ENCODE data around the gene ZNF282. TPM values are rescaled to one million over a fixed set of nuclear protein-coding genes. Genes with fewer than 3 reads are reported as not detected.

ZNF282 gene
- polyA plus RNA-seq, 1 experiment: 8.2 TPM

DNA sequence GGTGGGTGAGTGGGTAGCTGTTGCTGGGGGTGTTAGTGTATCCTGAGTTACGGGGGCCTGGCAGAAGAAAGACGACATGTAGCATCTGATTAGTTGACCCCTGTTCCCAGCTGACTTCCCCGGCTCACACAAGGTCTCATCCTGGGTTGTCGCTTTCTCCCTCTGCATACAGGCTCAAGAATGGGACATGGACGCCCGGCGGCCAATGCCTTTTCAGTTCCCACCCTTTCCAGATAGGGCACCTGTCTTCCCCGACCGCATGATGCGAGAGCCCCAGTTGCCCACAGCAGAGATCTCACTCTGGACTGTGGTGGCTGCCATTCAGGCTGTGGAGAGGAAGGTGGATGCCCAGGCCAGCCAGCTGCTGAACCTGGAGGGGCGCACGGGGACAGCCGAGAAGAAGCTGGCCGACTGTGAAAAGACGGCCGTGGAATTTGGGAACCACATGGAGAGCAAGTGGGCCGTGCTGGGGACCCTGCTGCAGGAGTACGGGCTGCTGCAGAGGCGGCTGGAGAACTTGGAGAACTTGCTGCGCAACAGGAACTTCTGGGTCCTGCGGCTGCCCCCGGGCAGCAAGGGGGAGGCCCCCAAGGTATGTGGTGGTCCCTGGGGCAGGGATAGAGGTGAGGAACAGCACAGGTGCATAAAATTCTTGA, 2.9 kb downstream of the ZNF282 start:
- no peak for DNase-seq (ENCODE audit: low read depth, low spot score)
- ChIA-PET CTCF (no interaction called here), POLR2A (no interaction called here)
- H3K9me3 ChIP-seq (ENCODE audit: control insufficient read depth, insufficient read depth, low read length): no peaks in the 10 kb centered on the region
- no peak overlapping the region for H3K27ac ChIP-seq (ENCODE audit: low read depth, low read length)
- H3K27me3 ChIP-seq (ENCODE audit: control insufficient read depth, insufficient read depth, low read length): no peaks in the 10 kb centered on the region
- H3K4me3 ChIP-seq (ENCODE audit: low read depth, low read length): no peak overlapping the region
- no peak for TF ChIP-seq CTCF (IDR thresholded peaks at IDR 0.05; ENCODE audit: low read depth, low read length)

GRCh38 chr7:149199234-149199995, 4.1 kb downstream of the ZNF282 start:
- no peak overlapping the region for H3K4me3 ChIP-seq (ENCODE audit: low read depth, low read length)
- no peaks in the 10 kb centered on the region for H3K9me3 ChIP-seq (ENCODE audit: control insufficient read depth, insufficient read depth, low read length)
- no peak for TF ChIP-seq CTCF (IDR thresholded peaks at IDR 0.05; ENCODE audit: low read depth, low read length)
- ChIA-PET CTCF (no interaction called here), POLR2A (no interaction called here)
- no peaks in the 10 kb centered on the region for H3K27me3 ChIP-seq (ENCODE audit: control insufficient read depth, insufficient read depth, low read length)
- peak overlapping the region; percentile 39 for H3K27ac ChIP-seq (ENCODE audit: low read depth, low read length)
- DNase-seq (ENCODE audit: low read depth, low spot score): no peak

DNA sequence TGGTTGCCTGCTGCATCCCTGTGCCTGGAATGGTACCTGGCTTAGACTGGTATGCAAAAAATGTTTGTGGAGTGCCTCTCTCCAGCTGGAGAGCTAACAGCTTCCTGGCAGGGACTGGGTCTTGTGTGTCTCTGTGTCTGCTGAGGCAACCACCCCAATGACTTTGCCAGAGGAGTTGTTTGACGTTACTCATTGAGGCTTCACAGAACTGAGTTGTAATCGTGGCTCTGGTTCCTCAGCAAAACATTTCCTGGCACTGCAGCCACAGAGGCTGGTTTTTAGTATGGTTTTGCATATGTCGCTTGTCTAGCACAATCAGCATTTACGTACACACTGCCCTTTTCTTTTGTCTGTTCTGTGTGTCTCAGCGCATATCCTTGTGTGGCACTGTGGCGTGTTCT, 7.5 kb downstream of the ZNF282 start:
- Histone ChIP-seq H3K9me3 (ENCODE audit: control insufficient read depth, insufficient read depth, low read length) (no peaks in the 10 kb centered on the region), H3K27me3 (ENCODE audit: control insufficient read depth, insufficient read depth, low read length) (no peaks in the 10 kb centered on the region), H3K27ac (ENCODE audit: low read depth, low read length) (no peak overlapping the region), H3K4me3 (ENCODE audit: low read depth, low read length) (no peak overlapping the region)
- ChIA-PET CTCF (interaction anchor here (1.0 kb wide), 1 partner anchor 8 kb away, joined by 3 read pairs; no protein-coding TSS in a partner anchor), POLR2A (no interaction called here)
- no peak for TF ChIP-seq CTCF (IDR thresholded peaks at IDR 0.05; ENCODE audit: low read depth, low read length)
- no peak for DNase-seq (ENCODE audit: low read depth, low spot score)

DNA sequence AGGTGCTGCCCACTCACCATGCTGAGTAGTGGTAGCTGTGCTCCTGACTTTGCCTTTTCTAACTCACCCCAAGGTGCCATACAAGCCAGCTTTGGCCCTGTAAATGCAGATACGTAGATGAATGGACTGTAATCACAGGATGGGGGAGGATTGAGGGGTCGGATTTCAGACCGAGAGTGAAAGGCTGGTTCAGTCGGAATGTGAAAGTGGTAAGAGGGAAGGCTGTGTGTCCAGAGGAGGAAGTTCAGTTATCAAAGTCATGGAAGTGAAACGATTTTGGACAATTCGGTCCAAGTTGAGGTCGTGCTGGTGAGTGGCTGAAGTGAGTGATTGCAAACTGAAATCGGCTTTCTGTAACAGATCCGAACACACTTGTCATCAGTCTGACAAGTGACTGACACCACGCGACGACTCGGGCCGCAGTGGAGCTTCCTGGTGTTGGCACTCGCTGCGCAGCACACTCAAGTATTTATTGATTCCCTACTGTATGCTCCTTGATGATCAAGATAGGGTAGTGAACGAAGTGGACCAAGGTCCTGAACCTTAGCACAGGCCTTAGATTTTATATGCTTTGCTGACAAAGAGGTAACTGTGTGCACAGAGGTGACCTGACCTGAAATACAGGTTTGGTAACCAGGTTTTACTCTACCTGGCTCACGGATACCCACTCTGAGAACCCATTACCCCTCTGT, 10.5 kb downstream of the ZNF282 start:
- ChIA-PET POLR2A (interaction anchor here (1.0 kb wide), 1 partner anchor 11 kb away, joined by 3 read pairs; the partner anchor contains the start of gene ZNF282), CTCF (interaction anchor here (1.5 kb wide), 1 partner anchor 10 kb away, joined by 9 read pairs; the partner anchor contains the start of gene ZNF282)
- no peak for DNase-seq (ENCODE audit: low read depth, low spot score)
- TF ChIP-seq CTCF (IDR thresholded peaks at IDR 0.05; ENCODE audit: low read depth, low read length): no peak
- Histone ChIP-seq H3K4me3 (ENCODE audit: low read depth, low read length) (no peak overlapping the region), H3K27me3 (ENCODE audit: control insufficient read depth, insufficient read depth, low read length) (no peaks in the 10 kb centered on the region), H3K9me3 (ENCODE audit: control insufficient read depth, insufficient read depth, low read length) (no peaks in the 10 kb centered on the region), H3K27ac (ENCODE audit: low read depth, low read length) (no peak overlapping the region)
